ENCODE results near the gene ZNF607. TPM values are rescaled to one million over a fixed set of nuclear protein-coding genes. Genes with fewer than 3 reads are reported as not detected.

The ZNF607 gene
- total and polyA plus RNA-seq, 2 experiments from 2014 or later: 4.5 to 28.3 TPM

DNA sequence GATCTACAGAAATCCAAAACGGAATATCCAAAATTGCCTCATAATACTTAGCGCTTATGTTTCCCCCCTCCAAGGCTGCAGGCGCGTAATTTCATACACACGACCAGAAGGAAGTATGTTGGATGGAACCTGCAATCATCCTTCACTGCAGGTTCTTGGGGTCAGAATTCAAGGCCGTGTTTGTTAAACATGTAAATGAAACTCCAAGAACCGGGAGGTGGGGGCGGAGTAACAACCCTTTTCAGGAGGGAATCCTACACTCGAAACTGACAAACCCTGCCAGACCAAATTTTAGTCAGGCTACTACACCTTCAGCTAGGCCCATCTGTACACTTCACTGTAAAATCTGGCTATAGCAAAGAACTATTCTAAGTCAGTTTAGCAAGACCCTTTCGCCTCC lies 1.3 kb downstream of the ZNF607 start:
- peak overlapping the region; percentile 84 for H3K4me3 ChIP-seq
- H3K9me3 ChIP-seq (ENCODE audit: low read depth): no peaks in the 10 kb centered on the region
- DNase-seq (ENCODE audit: low read depth in 1 of 2, low spot score in 1 of 2): peak in 1 of 2 donors; percentile 17
- TF ChIP-seq, protein P1, sequence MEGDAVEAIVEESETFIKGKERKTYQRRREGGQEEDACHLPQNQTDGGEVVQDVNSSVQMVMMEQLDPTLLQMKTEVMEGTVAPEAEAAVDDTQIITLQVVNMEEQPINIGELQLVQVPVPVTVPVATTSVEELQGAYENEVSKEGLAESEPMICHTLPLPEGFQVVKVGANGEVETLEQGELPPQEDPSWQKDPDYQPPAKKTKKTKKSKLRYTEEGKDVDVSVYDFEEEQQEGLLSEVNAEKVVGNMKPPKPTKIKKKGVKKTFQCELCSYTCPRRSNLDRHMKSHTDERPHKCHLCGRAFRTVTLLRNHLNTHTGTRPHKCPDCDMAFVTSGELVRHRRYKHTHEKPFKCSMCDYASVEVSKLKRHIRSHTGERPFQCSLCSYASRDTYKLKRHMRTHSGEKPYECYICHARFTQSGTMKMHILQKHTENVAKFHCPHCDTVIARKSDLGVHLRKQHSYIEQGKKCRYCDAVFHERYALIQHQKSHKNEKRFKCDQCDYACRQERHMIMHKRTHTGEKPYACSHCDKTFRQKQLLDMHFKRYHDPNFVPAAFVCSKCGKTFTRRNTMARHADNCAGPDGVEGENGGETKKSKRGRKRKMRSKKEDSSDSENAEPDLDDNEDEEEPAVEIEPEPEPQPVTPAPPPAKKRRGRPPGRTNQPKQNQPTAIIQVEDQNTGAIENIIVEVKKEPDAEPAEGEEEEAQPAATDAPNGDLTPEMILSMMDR (IDR thresholded peaks at IDR 0.05; ENCODE audit: low read depth, low read length): no peak
- H3K36me3 ChIP-seq: no peaks in the 10 kb centered on the region
- H3K27me3 ChIP-seq: no peaks in the 10 kb centered on the region
- H3K27ac ChIP-seq: peak overlapping the region; percentile 72
- H3K4me1 ChIP-seq (ENCODE audit: low read depth): peaks cover 6% of the 10 kb centered on the region

GRCh38 chr19:37716140-37716539 lies 3.4 kb downstream of the ZNF607 start:
- TF ChIP-seq, protein P1 (IDR thresholded peaks at IDR 0.05; ENCODE audit: low read depth, low read length): no peak
- Histone ChIP-seq H3K4me3 (no peak overlapping the region), H3K36me3 (peaks cover 2% of the 10 kb centered on the region), H3K27me3 (no peaks in the 10 kb centered on the region), H3K27ac (no peak overlapping the region), H3K4me1 (ENCODE audit: low read depth) (peaks cover 6% of the 10 kb centered on the region), H3K9me3 (ENCODE audit: low read depth) (no peaks in the 10 kb centered on the region)
- DNase-seq (ENCODE audit: low read depth in 1 of 2, low spot score in 1 of 2): no peak

- DNase-seq (ENCODE audit: low read depth in 1 of 2, low spot score in 1 of 2): no peak
- Histone ChIP-seq H3K36me3 (peaks cover 26% of the 10 kb centered on the region), H3K4me3 (no peak overlapping the region), H3K4me1 (ENCODE audit: low read depth) (no peaks in the 10 kb centered on the region), H3K27ac (no peak overlapping the region), H3K9me3 (ENCODE audit: low read depth) (no peaks in the 10 kb centered on the region), H3K27me3 (no peaks in the 10 kb centered on the region)
- TF ChIP-seq, protein P1 (IDR thresholded peaks at IDR 0.05; ENCODE audit: low read depth, low read length): no peak
Measured at GRCh38 chr19:37706052-37706605, 13.4 kb downstream of the ZNF607 start.

DNA sequence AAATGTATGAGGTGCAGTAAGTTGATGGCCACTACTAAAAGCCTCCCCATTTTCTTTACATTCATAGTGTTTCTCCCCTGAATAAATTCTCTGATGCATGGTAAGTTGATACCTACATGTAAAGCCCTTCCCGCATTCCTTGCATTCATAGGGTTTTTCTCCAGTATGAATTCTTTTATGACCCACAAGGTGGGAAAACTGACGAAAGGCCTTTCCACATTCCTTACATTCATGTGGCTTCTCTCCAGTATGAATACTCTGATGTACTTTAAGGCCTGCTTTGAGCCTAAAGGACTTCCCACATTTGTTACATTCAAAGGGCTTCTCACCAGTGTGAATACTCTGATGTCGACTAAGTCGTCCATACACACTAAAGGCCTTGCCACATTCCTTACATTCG lies 20.5 kb downstream of the ZNF607 start:
- no peak for DNase-seq (ENCODE audit: low read depth in 1 of 2, low spot score in 1 of 2)
- Histone ChIP-seq H3K4me1 (ENCODE audit: low read depth) (no peaks in the 10 kb centered on the region), H3K27ac (peak overlapping the region; percentile 35), H3K27me3 (no peaks in the 10 kb centered on the region), H3K4me3 (no peak overlapping the region), H3K36me3 (peaks cover 25% of the 10 kb centered on the region), H3K9me3 (ENCODE audit: low read depth) (no peaks in the 10 kb centered on the region)
- TF ChIP-seq, protein P1 (IDR thresholded peaks at IDR 0.05; ENCODE audit: low read depth, low read length): no peak

DNA sequence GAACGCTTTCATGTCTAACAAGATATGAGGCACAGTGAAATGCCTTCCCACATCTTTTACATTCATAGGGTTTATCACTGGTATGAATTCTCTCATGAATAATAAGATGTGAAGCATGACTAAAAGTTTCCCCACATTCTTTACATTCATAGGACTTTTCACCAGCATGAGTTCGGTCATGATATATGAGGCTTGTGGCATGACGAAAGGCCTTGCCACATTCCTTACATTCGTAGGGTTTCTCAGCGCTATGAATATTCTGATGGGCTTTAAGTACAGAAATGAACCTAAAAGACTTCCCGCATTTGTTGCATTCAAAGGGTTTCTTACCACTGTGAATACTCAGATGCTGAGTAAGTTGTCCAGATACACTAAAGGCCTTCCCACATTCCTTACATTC lies 21.3 kb downstream of the ZNF607 start:
- peaks cover 21% of the 10 kb centered on the region for H3K36me3 ChIP-seq
- no peak overlapping the region for H3K4me3 ChIP-seq
- H3K27ac ChIP-seq: no peak overlapping the region
- TF ChIP-seq, protein P1 (IDR thresholded peaks at IDR 0.05; ENCODE audit: low read depth, low read length): no peak
- no peaks in the 10 kb centered on the region for H3K27me3 ChIP-seq
- no peaks in the 10 kb centered on the region for H3K9me3 ChIP-seq (ENCODE audit: low read depth)
- no peak for DNase-seq (ENCODE audit: low read depth in 1 of 2, low spot score in 1 of 2)
- no peaks in the 10 kb centered on the region for H3K4me1 ChIP-seq (ENCODE audit: low read depth)

Measured in cardiac muscle cell (in vitro differentiated cells and primary cell).